ENCODE results near the gene TMEM191C. TPM values are rescaled to one million over a fixed set of nuclear protein-coding genes. Genes with fewer than 3 reads are reported as not detected.

Gene TMEM191C
- total and polyA plus RNA-seq, 11 donors: 0.14 to 1.7 (median 0.47) TPM; not detected in 1

DNA sequence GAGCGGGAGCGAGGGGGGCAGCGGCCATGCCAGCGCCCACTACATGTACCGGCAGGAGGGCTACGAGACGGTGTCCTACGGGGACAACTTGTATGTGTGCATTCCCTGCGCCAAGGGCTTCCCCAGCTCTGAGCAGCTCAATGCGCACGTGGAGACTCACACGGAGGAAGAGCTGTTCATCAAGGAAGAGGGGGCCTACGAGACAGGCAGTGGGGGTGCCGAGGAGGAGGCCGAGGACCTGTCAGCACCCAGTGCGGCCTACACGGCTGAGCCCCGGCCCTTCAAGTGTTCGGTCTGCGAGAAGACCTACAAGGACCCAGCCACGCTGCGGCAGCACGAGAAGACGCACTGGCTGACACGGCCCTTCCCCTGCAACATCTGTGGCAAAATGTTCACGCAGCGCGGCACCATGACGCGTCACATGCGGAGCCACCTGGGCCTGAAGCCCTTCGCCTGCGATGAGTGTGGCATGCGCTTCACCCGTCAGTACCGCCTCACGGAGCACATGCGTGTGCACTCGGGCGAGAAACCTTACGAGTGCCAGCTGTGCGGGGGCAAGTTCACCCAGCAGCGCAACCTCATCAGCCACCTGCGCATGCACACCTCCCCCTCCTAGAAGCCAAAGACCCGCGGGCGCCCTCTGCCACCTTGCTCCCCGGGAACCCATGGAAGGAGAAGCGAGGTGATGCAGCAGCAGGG, 20.9 kb upstream of the TMEM191C start:
- ATAC-seq (no peak), DNase-seq (peak in 4 of 5 donors; percentile 14 to 65 (median 20))
- no peaks in the 10 kb centered on the region for H3K9me3 ChIP-seq
- no peak overlapping the region for H3K27ac ChIP-seq
- H3K27me3 ChIP-seq: no peaks in the 10 kb centered on the region
- TF ChIP-seq, protein P1, sequence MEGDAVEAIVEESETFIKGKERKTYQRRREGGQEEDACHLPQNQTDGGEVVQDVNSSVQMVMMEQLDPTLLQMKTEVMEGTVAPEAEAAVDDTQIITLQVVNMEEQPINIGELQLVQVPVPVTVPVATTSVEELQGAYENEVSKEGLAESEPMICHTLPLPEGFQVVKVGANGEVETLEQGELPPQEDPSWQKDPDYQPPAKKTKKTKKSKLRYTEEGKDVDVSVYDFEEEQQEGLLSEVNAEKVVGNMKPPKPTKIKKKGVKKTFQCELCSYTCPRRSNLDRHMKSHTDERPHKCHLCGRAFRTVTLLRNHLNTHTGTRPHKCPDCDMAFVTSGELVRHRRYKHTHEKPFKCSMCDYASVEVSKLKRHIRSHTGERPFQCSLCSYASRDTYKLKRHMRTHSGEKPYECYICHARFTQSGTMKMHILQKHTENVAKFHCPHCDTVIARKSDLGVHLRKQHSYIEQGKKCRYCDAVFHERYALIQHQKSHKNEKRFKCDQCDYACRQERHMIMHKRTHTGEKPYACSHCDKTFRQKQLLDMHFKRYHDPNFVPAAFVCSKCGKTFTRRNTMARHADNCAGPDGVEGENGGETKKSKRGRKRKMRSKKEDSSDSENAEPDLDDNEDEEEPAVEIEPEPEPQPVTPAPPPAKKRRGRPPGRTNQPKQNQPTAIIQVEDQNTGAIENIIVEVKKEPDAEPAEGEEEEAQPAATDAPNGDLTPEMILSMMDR (IDR thresholded peaks at IDR 0.05): no peak
- no peak for TF ChIP-seq POLR2A (IDR thresholded peaks at IDR 0.05)
- intact Hi-C loops (cut with DNase I): no loop called here
- 93 to 96% (median 96%) methylated on average over 44 to 49 of the region's 49 CpGs for WGBS, 4 donors
- H3K36me3 ChIP-seq: peaks cover 0 to 41% (median 23%) of the 10 kb centered on the region in 9 donors
- peaks cover 0 to 8% (median 0%) of the 10 kb centered on the region in 12 donors for H3K4me1 ChIP-seq
- no peak overlapping the region for H3K4me3 ChIP-seq

- Histone ChIP-seq H3K36me3 (peaks cover 0 to 41% (median 23%) of the 10 kb centered on the region in 9 donors), H3K4me1 (peaks cover 0 to 8% (median 0%) of the 10 kb centered on the region in 12 donors), H3K27ac (no peak overlapping the region), H3K27me3 (no peaks in the 10 kb centered on the region), H3K4me3 (no peak overlapping the region), H3K9me3 (no peaks in the 10 kb centered on the region)
- intact Hi-C loops (cut with DNase I): no loop called here
- TF ChIP-seq, protein P1 (IDR thresholded peaks at IDR 0.05): no peak
- TF ChIP-seq POLR2A (IDR thresholded peaks at IDR 0.05): no peak
- DNase-seq (peak in 2 of 5 donors; percentile 13 to 15), ATAC-seq (no peak)
- 93 to 96% (median 94%) methylated on average over 21 to 33 of the region's 33 CpGs for WGBS, 4 donors
Measured at GRCh38 chr22:21446827-21447690, 20.1 kb upstream of the TMEM191C start.

GRCh38 chr22:21447694-21448402, 19.3 kb upstream of the TMEM191C start:
- no peak overlapping the region for H3K27ac ChIP-seq
- TF ChIP-seq POLR2A (IDR thresholded peaks at IDR 0.05): no peak
- TF ChIP-seq, protein P1 (IDR thresholded peaks at IDR 0.05): no peak
- DNase-seq (peak in 2 of 5 donors; percentile 13 to 14), ATAC-seq (no peak)
- H3K36me3 ChIP-seq: peaks cover 0 to 41% (median 23%) of the 10 kb centered on the region in 9 donors
- H3K4me1 ChIP-seq: peaks cover 0 to 8% (median 0%) of the 10 kb centered on the region in 12 donors
- intact Hi-C loops (cut with DNase I): no loop called here
- H3K4me3 ChIP-seq: no peak overlapping the region
- no peaks in the 10 kb centered on the region for H3K27me3 ChIP-seq
- H3K9me3 ChIP-seq: no peaks in the 10 kb centered on the region
- WGBS, 4 donors: 89 to 96% (median 91%) methylated on average over 19 to 22 of the region's 22 CpGs

Data from heart left ventricle (tissue), 16 donors.